Measurements from ENCODE around the gene ACIN1. TPM values are rescaled to one million over a fixed set of nuclear protein-coding genes. Genes with fewer than 3 reads are reported as not detected.
A peak's percentile ranks its signal among the peaks of the same experiment; 100 is the strongest.

The ACIN1 gene
- total RNA-seq, 1 experiment from 2014 or later = 333 TPM

- no peak within 1 kb of the TSS for H2BK120ac ChIP-seq (ENCODE audit: low read depth, low read length, poor library complexity, severe bottlenecking)
- H3K18ac ChIP-seq (ENCODE audit: insufficient read length, low read depth, low read length) = peak within 1 kb of the TSS; percentile 51
- peaks cover 17 to 55% (median 48%) of the 10 kb centered on the region in 3 experiments for H3K36me3 Mint-ChIP-seq (ENCODE audit: insufficient read depth in 1 of 3, low read depth in 3 of 3)
- no peaks in the 10 kb centered on the region for H3K79me2 ChIP-seq (ENCODE audit: insufficient read depth, low read length)
- H3K27ac ChIP-seq (ENCODE audit: insufficient read length, low read depth, low read length) = no peak within 1 kb of the TSS
- H2BK12ac ChIP-seq (ENCODE audit: insufficient read length, low read depth, low read length) = no peak within 1 kb of the TSS
- H3K23me2 ChIP-seq (ENCODE audit: insufficient read length, low read depth, low read length, poor library complexity, severe bottlenecking) = peaks cover 15% of the 10 kb centered on the region
- no peaks in the 10 kb centered on the region for H3K9me3 Mint-ChIP-seq
- DNase-seq = peak; percentile 65
- no peaks in the 10 kb centered on the region for H3K79me1 ChIP-seq (ENCODE audit: insufficient read depth, low read depth, low read length, poor library complexity, severe bottlenecking)
- no CpG with 5 or more reads among the region's 73 CpGs for WGBS (ENCODE audit: extremely low coverage, insufficient read length, low lambda C conversion rate)
- peak within 1 kb of the TSS; percentile 96 for H3K4me2 ChIP-seq (ENCODE audit: insufficient read depth, insufficient read length, low read length)
- no peak within 1 kb of the TSS for H2BK20ac ChIP-seq (ENCODE audit: low read depth, low read length, poor library complexity, severe bottlenecking)
- H4K8ac ChIP-seq (replicated peaks; ENCODE audit: insufficient read length, low read depth, low read length) = no peak within 1 kb of the TSS
- H3K9me3 ChIP-seq (ENCODE audit: control insufficient read depth, low read depth, low read length) = no peaks in the 10 kb centered on the region
- H3T11ph ChIP-seq (ENCODE audit: low read length) = no peak within 1 kb of the TSS
- no peak within 1 kb of the TSS for H2AK5ac ChIP-seq (ENCODE audit: insufficient read length, low read length)
- H2BK15ac ChIP-seq (ENCODE audit: low read depth, low read length) = no peak within 1 kb of the TSS
- H3K9ac ChIP-seq (ENCODE audit: extremely low read depth, insufficient read length, low read length) = peak within 1 kb of the TSS; percentile 53
- no peak within 1 kb of the TSS for H2AFZ ChIP-seq (ENCODE audit: low read length)
- no peak for TF ChIP-seq CTCF (conservative IDR thresholded peaks at IDR 0.05)
- H3K4ac ChIP-seq (ENCODE audit: low read depth, low read length) = no peak within 1 kb of the TSS
- H3K23ac ChIP-seq (ENCODE audit: insufficient read length, low read depth, low read length) = no peak within 1 kb of the TSS
- H3K27me3 ChIP-seq (ENCODE audit: insufficient read depth, low read length) = no peaks in the 10 kb centered on the region
- H3K4me1 Mint-ChIP-seq = peaks cover 17 to 19% of the 10 kb centered on the region in 2 experiments
- peak within 1 kb of the TSS; percentile 71 for H3K14ac ChIP-seq (ENCODE audit: insufficient read depth, low read length)
- peak within 1 kb of the TSS; percentile 85 to 92 for H3K4me3 Mint-ChIP-seq
- no peak within 1 kb of the TSS for H3K56ac ChIP-seq (ENCODE audit: insufficient read length, low read depth, low read length)
- H4K5ac ChIP-seq (ENCODE audit: insufficient read length, low read depth, low read length) = no peak within 1 kb of the TSS
- no peak within 1 kb of the TSS for H4K91ac ChIP-seq (ENCODE audit: insufficient read length, low read depth, low read length)
- H2BK5ac ChIP-seq (ENCODE audit: insufficient read length, low read length) = no peak within 1 kb of the TSS
- peaks cover 9% of the 10 kb centered on the region for H3K27me3 Mint-ChIP-seq (ENCODE audit: low read depth)
- H4K20me1 ChIP-seq (ENCODE audit: control insufficient read depth, insufficient read depth, insufficient read length) = no peaks in the 10 kb centered on the region
- peak within 1 kb of the TSS; percentile 85 to 96 (median 93); a peak in 5 of 7 replicates for H3K27ac Mint-ChIP-seq
- H3K4me1 ChIP-seq (ENCODE audit: insufficient read depth, low read length) = no peaks in the 10 kb centered on the region; the same call in 1 of the 2 replicates
Observed at GRCh38 chr14:23056956-23057756, 37.8 kb downstream of the ACIN1 start, which contains the start of gene CDH24. Gene CDH24 (minus strand): TSS chr14:23057520. CDS start chr14:23055733, 1,787 bp downstream.
